Large intestine (tissue), 3 donors: ENCODE results near the gene DOC2A. TPM values are rescaled to one million over a fixed set of nuclear protein-coding genes. Genes with fewer than 3 reads are reported as not detected.
"Not testable (repeated sequence)": the region's sequence is repeated elsewhere in the genome, so short reads cannot be mapped to it uniquely, and the experiment has no call there.

ENCODE experiments used
- DNase-seq, 2 donors: peaks; one replicate each; pipeline versions ENCODE4 v3.0.0 to v3.0.0-alpha.2; 2013
- H3K27ac ChIP-seq: one replicate; pipeline ENCODE4 v1.5.1; 2013; ENCODE audit warnings: low read length
- H3K27me3 ChIP-seq: 2 replicates; pipeline ENCODE4 v1.6.1; 2013; ENCODE audit warnings: low read length; ENCODE audit not compliant: control insufficient read depth, insufficient read depth
- H3K36me3 ChIP-seq: 2 replicates; pipeline ENCODE4 v1.6.1; 2013; ENCODE audit warnings: low read length; ENCODE audit not compliant: control insufficient read depth, insufficient read depth
- H3K4me1 ChIP-seq: one replicate; pipeline ENCODE4 v1.6.1; 2013; ENCODE audit warnings: low read length; ENCODE audit not compliant: control insufficient read depth, insufficient read depth
- H3K4me3 ChIP-seq: one replicate; pipeline ENCODE4 v1.5.1; 2013; ENCODE audit warnings: low read length
- H3K9me3 ChIP-seq: one replicate; pipeline ENCODE4 v1.6.1; 2013; ENCODE audit warnings: mild to moderate bottlenecking, low read depth, low read length, moderate library complexity; ENCODE audit not compliant: control insufficient read depth
- WGBS: methylation state at CpG from one replicate; pipeline ENCODE4 v1.1.5; 2013; ENCODE audit warnings: low lambda C conversion rate; ENCODE audit not compliant: insufficient coverage; 5-methylcytosine and 5-hydroxymethylcytosine counted together
- polyA plus RNA-seq: library from polyadenylated mRNA; unstranded; fragments of 120-200 nt; gene quantifications from one replicate; pipeline ENCODE4 v1.2.1, GENCODE V29; 2013

Gene DOC2A
- polyA plus RNA-seq, 1 donor = 4.2 TPM

- peaks cover 16% of the 10 kb centered on the region for H3K4me1 ChIP-seq
- peaks cover 23% of the 10 kb centered on the region for H3K36me3 ChIP-seq
- H3K9me3 ChIP-seq = no peaks in the 10 kb centered on the region
- H3K4me3 ChIP-seq = no peak overlapping the region
- 100% methylated on average over 1 of the region's 8 CpGs for WGBS
- H3K27me3 ChIP-seq = no peaks in the 10 kb centered on the region
- DNase-seq = no peak
- H3K27ac ChIP-seq = no peak overlapping the region
These were observed 39.5 kb downstream of the DOC2A start for GRCh38 chr16:29971304-29971703.

- H3K9me3 ChIP-seq = no peaks in the 10 kb centered on the region
- H3K4me1 ChIP-seq = peaks cover 9% of the 10 kb centered on the region
- DNase-seq = no peak
- peaks cover 31% of the 10 kb centered on the region for H3K36me3 ChIP-seq
- no peak overlapping the region for H3K4me3 ChIP-seq
- 100% methylated on average over 1 of the region's 4 CpGs for WGBS
- no peak overlapping the region for H3K27ac ChIP-seq
- H3K27me3 ChIP-seq = no peaks in the 10 kb centered on the region
These were observed 42.6 kb downstream of the DOC2A start for GRCh38 chr16:29968205-29968604.

- H3K27me3 ChIP-seq = no peaks in the 10 kb centered on the region
- H3K36me3 ChIP-seq = peaks cover 16% of the 10 kb centered on the region
- H3K27ac ChIP-seq = peak overlapping the region; percentile 96
- peaks cover 20% of the 10 kb centered on the region for H3K4me1 ChIP-seq
- DNase-seq = no peak
- no peaks in the 10 kb centered on the region for H3K9me3 ChIP-seq
- WGBS = no CpG with 5 or more reads among the region's 14 CpGs
- peak overlapping the region; percentile 93 for H3K4me3 ChIP-seq
These were observed 47.6 kb downstream of the DOC2A start for GRCh38 chr16:29963021-29963743.

- Histone ChIP-seq H3K36me3 (peaks cover 12% of the 10 kb centered on the region), H3K27ac (peak overlapping the region; percentile 96), H3K9me3 (no peaks in the 10 kb centered on the region), H3K4me3 (peak overlapping the region; percentile 93), H3K27me3 (no peaks in the 10 kb centered on the region), H3K4me1 (peaks cover 20% of the 10 kb centered on the region)
- peak; percentile 42 to 73 for DNase-seq
- WGBS = 27% methylated on average over 3 of the region's 18 CpGs
These were observed 48.4 kb downstream of the DOC2A start for GRCh38 chr16:29962344-29962994.

- Histone ChIP-seq H3K4me3 (peak within 1 kb of the TSS; percentile 93), H3K27me3 (no peaks in the 10 kb centered on the region), H3K36me3 (peaks cover 8% of the 10 kb centered on the region), H3K4me1 (peaks cover 20% of the 10 kb centered on the region), H3K9me3 (no peaks in the 10 kb centered on the region), H3K27ac (peak within 1 kb of the TSS; percentile 96)
- no CpG with 5 or more reads among the region's 75 CpGs for WGBS
- peak; percentile 95 to 97 for DNase-seq
These were observed 49.1 kb downstream of the DOC2A start, which contains the start of gene TMEM219 for GRCh38 chr16:29961479-29962343. Gene TMEM219, plus strand, starts transcription at chr16:29962079. Its CDS starts 1,065 bp downstream, at chr16:29963144.

- Histone ChIP-seq H3K36me3 (peaks cover 8% of the 10 kb centered on the region), H3K4me1 (peaks cover 20% of the 10 kb centered on the region), H3K9me3 (no peaks in the 10 kb centered on the region), H3K27ac (peak overlapping the region; percentile 89), H3K27me3 (no peaks in the 10 kb centered on the region), H3K4me3 (peak overlapping the region; percentile 68)
- DNase-seq = no peak
- WGBS = 60% methylated on average over 2 of the region's 10 CpGs
These were observed 49.7 kb downstream of the DOC2A start for GRCh38 chr16:29961127-29961478.

- H3K36me3 ChIP-seq, H3K27ac ChIP-seq, H3K27me3 ChIP-seq, H3K9me3 ChIP-seq, H3K4me3 ChIP-seq, DNase-seq: not testable (repeated sequence)
- H3K4me1 ChIP-seq = peaks cover 18% of the 10 kb centered on the region
- no CpG with 5 or more reads among the region's 4 CpGs for WGBS
These were observed 51.0 kb downstream of the DOC2A start for GRCh38 chr16:29959821-29960220.

GRCh38 chr16:29959293-29959692, 51.5 kb downstream of the DOC2A start:
- H3K27ac ChIP-seq = no peak overlapping the region
- H3K27me3 ChIP-seq = no peaks in the 10 kb centered on the region
- peaks cover 4% of the 10 kb centered on the region for H3K36me3 ChIP-seq
- peaks cover 16% of the 10 kb centered on the region for H3K4me1 ChIP-seq
- no peak overlapping the region for H3K4me3 ChIP-seq
- no CpG with 5 or more reads among the region's 9 CpGs for WGBS
- no peak for DNase-seq
- no peaks in the 10 kb centered on the region for H3K9me3 ChIP-seq

- H3K4me1 ChIP-seq = peaks cover 16% of the 10 kb centered on the region
- H3K36me3 ChIP-seq = peaks cover 4% of the 10 kb centered on the region
- H3K27me3 ChIP-seq = no peaks in the 10 kb centered on the region
- no CpG with 5 or more reads among the region's 5 CpGs for WGBS
- no peaks in the 10 kb centered on the region for H3K9me3 ChIP-seq
- no peak overlapping the region for H3K27ac ChIP-seq
- no peak overlapping the region for H3K4me3 ChIP-seq
- DNase-seq = no peak
These were observed 52.1 kb downstream of the DOC2A start for GRCh38 chr16:29958756-29959155.
